CD4-positive, alpha-beta T cell (primary cell): ENCODE measurements around the gene FAM222A. TPM values are rescaled to one million over a fixed set of nuclear protein-coding genes. Genes with fewer than 3 reads are reported as not detected.

Source experiments
- ATAC-seq: fragments of 200-7000 bp; cut with Tn5 transposase; one replicate; pipeline ENCODE4 v1.10.0; 2022; ENCODE audit warnings: mild to moderate bottlenecking; ENCODE audit not compliant: poor library complexity
- CTCF ChIA-PET: fragments of 350-600 bp; sonication (Branson Sonifier 250); formaldehyde crosslinking; loops from one replicate; lab custom pipeline; 2021; ENCODE audit warnings: antibody characterized with exemption, inconsistent platforms; lab: Charles Lee
- POLR2A ChIA-PET: fragments of 350-600 bp; sonication (Branson Sonifier 250); formaldehyde crosslinking; loops from one replicate; lab custom pipeline; 2021; ENCODE audit warnings: antibody characterized with exemption, inconsistent platforms; lab: Charles Lee
- DNase-seq, 14 experiments: peaks; one replicate each; pipeline ENCODE4 v3.0.0-alpha.2; 2013 to 2020; ENCODE audit warnings: mixed read lengths in 2 of 14
- H3K27ac ChIP-seq, 2 donors: one replicate each; pipeline versions ENCODE4 v1.5.1 to v1.7.0; 2013; ENCODE audit warnings: low read length in 2 of 2, low read depth in 1 of 2, mild to moderate bottlenecking in 1 of 2
- H3K27me3 ChIP-seq, 2 experiments: 1 replicate in 1 of 2; 2 replicates in 1 of 2; pipeline versions ENCODE4 v1.6.1 to v1.7.0; 2013; ENCODE audit warnings: low read length in 2 of 2, control low read depth in 1 of 2, mild to moderate bottlenecking in 1 of 2, moderate library complexity in 1 of 2; ENCODE audit not compliant: insufficient read depth in 2 of 2, control insufficient read depth in 1 of 2
- H3K36me3 ChIP-seq: one replicate; pipeline ENCODE4 v1.6.1; 2013; ENCODE audit warnings: low read length, control low read depth; ENCODE audit not compliant: insufficient read depth
- H3K4me1 ChIP-seq: one replicate; pipeline ENCODE4 v1.6.1; 2013; ENCODE audit warnings: low read length, control low read depth; ENCODE audit not compliant: insufficient read depth
- H3K4me3 ChIP-seq: one replicate; pipeline ENCODE4 v1.5.1; 2013; ENCODE audit warnings: mild to moderate bottlenecking, low read length, moderate library complexity
- H3K9me3 ChIP-seq, 2 experiments: 1 replicate in 1 of 2; 2 replicates in 1 of 2; pipeline versions ENCODE4 v1.6.1 to v1.7.0; 2013; ENCODE audit warnings: low read length in 2 of 2, mild to moderate bottlenecking in 2 of 2, control low read depth in 1 of 2, moderate library complexity in 1 of 2; ENCODE audit not compliant: control insufficient read depth in 1 of 2, insufficient read depth in 1 of 2
- H3K27ac Mint-ChIP-seq: one replicate; pipeline ENCODE4 v1.8.0; 2020; ENCODE audit warnings: mixed read lengths
- H3K27me3 Mint-ChIP-seq: one replicate; pipeline ENCODE4 v1.8.0; 2021; ENCODE audit warnings: mixed read lengths
- H3K36me3 Mint-ChIP-seq: one replicate; pipeline ENCODE4 v1.8.0; 2021; ENCODE audit warnings: low read depth, mixed read lengths
- H3K4me1 Mint-ChIP-seq: one replicate; pipeline ENCODE4 v1.8.0; 2021; ENCODE audit warnings: low read depth, mixed read lengths
- H3K4me3 Mint-ChIP-seq: one replicate; pipeline ENCODE4 v1.8.0; 2020; ENCODE audit warnings: mild to moderate bottlenecking, mixed read lengths
- H3K9me3 Mint-ChIP-seq: one replicate; pipeline ENCODE4 v1.8.0; 2020; ENCODE audit warnings: mixed read lengths
- CTCF ChIP-seq: fragments of 200-600 bp; IDR thresholded peaks from one replicate; pipeline ENCODE4 v1.8.0; 2022; ENCODE audit warnings: antibody characterized with exemption, mild to moderate bottlenecking
- intact Hi-C, 2 experiments: fragments of 100-400 bp; cut with DNase I in 1 of 2; cut with micrococcal nuclease in 1 of 2; formaldehyde crosslinking; loops; one replicate each; pipeline versions ENCODE4 v1.15.1 to v1.9.0; 2023 to 2025; cut with DNase I, micrococcal nuclease
- total RNA-seq, 174 experiments: library from RNA in 2 of 174; stranded (reverse) in 2 of 174; gene quantifications; one replicate each; pipeline ENCODE4 v1.2.3 and lab custom pipeline; 2021 to 2026

FAM222A gene
- total RNA-seq, 2 experiments from 2014 or later, result 1.1 to 1.7 TPM

- H3K4me3 Mint-ChIP-seq, result no peak overlapping the region
- H3K9me3 ChIP-seq, result no peaks in the 10 kb centered on the region
- H3K9me3 Mint-ChIP-seq, result no peaks in the 10 kb centered on the region
- DNase-seq (no peak), ATAC-seq (no peak)
- intact Hi-C loops, result loop anchor here in 1 of 2 experiments (2.0 kb wide), 1 partner anchor 25 kb away; no protein-coding TSS in a partner anchor
- H3K4me3 ChIP-seq, result no peak overlapping the region
- CTCF ChIA-PET, result no interaction called here
- H3K36me3 ChIP-seq, result no peaks in the 10 kb centered on the region
- no peaks in the 10 kb centered on the region for H3K4me1 ChIP-seq
- POLR2A ChIA-PET, result no interaction called here
- TF ChIP-seq CTCF, result no peak
- peaks cover 0 to 5% of the 10 kb centered on the region in 2 experiments for H3K27me3 ChIP-seq
- no peak overlapping the region for H3K27ac Mint-ChIP-seq
- no peaks in the 10 kb centered on the region for H3K4me1 Mint-ChIP-seq
- no peaks in the 10 kb centered on the region for H3K36me3 Mint-ChIP-seq
- H3K27me3 Mint-ChIP-seq, result peaks cover 26% of the 10 kb centered on the region
- no peak overlapping the region for H3K27ac ChIP-seq
Observed at GRCh38 chr12:109789526-109790048, 76.0 kb downstream of the FAM222A start.

- ChIA-PET CTCF (no interaction called here), POLR2A (no interaction called here)
- Histone ChIP-seq H3K27me3 (peaks cover 0 to 3% of the 10 kb centered on the region in 2 experiments), H3K27ac (no peak overlapping the region), H3K36me3 (no peaks in the 10 kb centered on the region), H3K9me3 (no peaks in the 10 kb centered on the region), H3K4me3 (no peak overlapping the region), H3K4me1 (no peaks in the 10 kb centered on the region)
- Mint-ChIP-seq H3K36me3 (no peaks in the 10 kb centered on the region), H3K4me3 (no peak overlapping the region), H3K27me3 (peaks cover 22% of the 10 kb centered on the region), H3K9me3 (no peaks in the 10 kb centered on the region), H3K4me1 (no peaks in the 10 kb centered on the region), H3K27ac (no peak overlapping the region)
- no peak for TF ChIP-seq CTCF
- DNase-seq (no peak), ATAC-seq (no peak)
- intact Hi-C loops, result no loop called here
Observed at GRCh38 chr12:109792992-109793391, 79.4 kb downstream of the FAM222A start.

- Histone ChIP-seq H3K9me3 (no peaks in the 10 kb centered on the region), H3K27ac (no peak overlapping the region), H3K4me1 (no peaks in the 10 kb centered on the region), H3K36me3 (no peaks in the 10 kb centered on the region), H3K4me3 (no peak overlapping the region), H3K27me3 (peaks cover 0 to 3% of the 10 kb centered on the region in 2 experiments)
- Mint-ChIP-seq H3K27me3 (peaks cover 22% of the 10 kb centered on the region), H3K4me1 (no peaks in the 10 kb centered on the region), H3K36me3 (no peaks in the 10 kb centered on the region), H3K9me3 (no peaks in the 10 kb centered on the region), H3K4me3 (no peak overlapping the region), H3K27ac (no peak overlapping the region)
- no peak for TF ChIP-seq CTCF
- DNase-seq, result no peak
- intact Hi-C loops, result no loop called here
- CTCF ChIA-PET, result no interaction called here
- ATAC-seq, result no peak
- POLR2A ChIA-PET, result no interaction called here
Observed at GRCh38 chr12:109793411-109793810, 79.8 kb downstream of the FAM222A start.
